HepG2 (cell line): ENCODE data around the gene CYP2U1. TPM values are rescaled to one million over a fixed set of nuclear protein-coding genes. Genes with fewer than 3 reads are reported as not detected.
"Not testable (repeated sequence)": the region's sequence is repeated elsewhere in the genome, so short reads cannot be mapped to it uniquely, and the experiment has no call there.

Experiments
- ATAC-seq: fragments of 200-7000 bp; cut with Tn5 transposase; 3 replicates; pipeline ENCODE4 v1.9.1; 2020; ENCODE audit warnings: mild to moderate bottlenecking, moderate library complexity
- BruUV-seq: library from RNA; stranded (reverse); fragments of 400-500 nt; replicated peaks from 2 replicates; lab custom pipeline; 2021; lab: Mats Ljungman, UMichigan
- CTCF ChIA-PET: fragments of 300-600 bp; formaldehyde crosslinking; extraction: SDS; loops from one replicate; lab custom pipeline; 2021; ENCODE audit warnings: low total read pairs, inconsistent platforms, low intra/inter-chr PET ratio; lab: Yijun Ruan, JAX
- POLR2A ChIA-PET: fragments of 350-600 bp; sonication (Branson Sonifier 250); formaldehyde crosslinking; loops from one replicate; lab custom pipeline; 2020; ENCODE audit warnings: antibody characterized with exemption, inconsistent platforms; lab: Yijun Ruan, JAX
- DNase-seq: peaks from one replicate; pipeline ENCODE4 v3.0.0-alpha.2; 2015; ENCODE audit warnings: low spot score
- FAIRE-seq: peaks from 3 replicates; lab custom pipeline; 2011; peaks lifted over from hg19 to GRCh38; lab: Jason Lieb, UNC
- H2AFZ ChIP-seq: one replicate; pipeline ENCODE4 v1.6.1; 2011; ENCODE audit warnings: low read length, inconsistent platforms
- H3K27ac ChIP-seq: fragments of 300-600 bp; 3 replicates; pipeline ENCODE4 v1.8.0; 2011; ENCODE audit warnings: mixed run types, mild to moderate bottlenecking, mixed read lengths, low read length, inconsistent platforms; ENCODE audit not compliant: insufficient read depth; ENCODE audit errors: extremely low read length
- H3K27me3 ChIP-seq, 2 experiments: fragments of 200-600 bp in 1 of 2; 2 replicates in 1 of 2; 3 replicates in 1 of 2; pipeline versions ENCODE4 v1.6.0 to v1.8.0; 2011; ENCODE audit warnings: low read length in 2 of 2, mild to moderate bottlenecking in 2 of 2, moderate library complexity in 2 of 2, inconsistent platforms in 1 of 2; ENCODE audit not compliant: insufficient read depth in 2 of 2, control insufficient read depth in 1 of 2
- H3K36me3 ChIP-seq, 2 experiments: fragments of 200-600 bp in 1 of 2; replicated peaks in 1 of 2; 2 replicates in 1 of 2; 3 replicates in 1 of 2; pipeline versions ENCODE4 v1.5.1 to v1.8.0; 2011; ENCODE audit warnings: low read length in 2 of 2, inconsistent platforms in 1 of 2; ENCODE audit not compliant: insufficient read depth in 2 of 2, control insufficient read depth in 1 of 2
- H3K4me1 ChIP-seq: 2 replicates; pipeline ENCODE4 v1.5.1; 2012; ENCODE audit warnings: low read length, inconsistent platforms; ENCODE audit not compliant: insufficient read depth
- H3K4me2 ChIP-seq: 2 replicates; pipeline ENCODE4 v1.6.0; 2011; ENCODE audit warnings: low read depth, low read length, inconsistent platforms
- H3K4me3 ChIP-seq, 3 experiments: fragments of 200-600 bp in 1 of 3; sonication (generic), shearing (Covaris generic) in 1 of 3; replicated peaks in 1 of 3; 2 replicates each; pipeline ENCODE4 v1.5.1; 2011 to 2016; ENCODE audit warnings: low read length in 3 of 3, inconsistent platforms in 2 of 3, low read depth in 2 of 3, mild to moderate bottlenecking in 2 of 3, control low read depth in 1 of 3, mixed read lengths in 1 of 3; ENCODE audit not compliant: insufficient read depth in 1 of 3
- H3K79me2 ChIP-seq: one replicate; pipeline ENCODE4 v1.6.1; 2011; ENCODE audit warnings: low read length, inconsistent platforms; ENCODE audit not compliant: insufficient read depth
- H3K9ac ChIP-seq: 2 replicates; pipeline ENCODE4 v1.6.0; 2011; ENCODE audit warnings: mild to moderate bottlenecking, low read depth, low read length, inconsistent platforms; ENCODE audit not compliant: insufficient read depth
- H3K9me3 ChIP-seq: 2 replicates; pipeline ENCODE4 v1.5.1; 2012; ENCODE audit warnings: mild to moderate bottlenecking, low read length
- H4K20me1 ChIP-seq: 2 replicates; pipeline ENCODE4 v1.6.0; 2011; ENCODE audit warnings: inconsistent platforms, mild to moderate bottlenecking, low read length, moderate library complexity; ENCODE audit not compliant: insufficient read depth
- FOXK1 ChIP-seq: sonication (generic); formaldehyde crosslinking; IDR thresholded peaks from 2 replicates; pipeline ENCODE4 v1.4.0; 2020; ENCODE audit warnings: low read depth, missing genetic modification reagents, borderline replicate concordance
- HNF4G ChIP-seq, 2 experiments: sonication (generic) in 1 of 2; formaldehyde crosslinking in 1 of 2; IDR thresholded peaks; 2 replicates each; pipeline versions ENCODE4 v1.4.0 to v1.6.1; 2011 to 2020; ENCODE audit warnings: borderline replicate concordance in 2 of 2, low read depth in 2 of 2, mild to moderate bottlenecking in 2 of 2, low read length in 1 of 2, missing genetic modification reagents in 1 of 2, moderate library complexity in 1 of 2
- PTBP1 ChIP-seq: fragments of 200-400 bp; formaldehyde crosslinking; IDR thresholded peaks from 2 replicates; pipeline ENCODE4 v1.6.1; 2018; ENCODE audit warnings: low read length, low read depth; ENCODE audit not compliant: poor library complexity, severe bottlenecking
- WGBS: methylation state at CpG from one replicate; pipeline ENCODE4 v1.1.6; 2017; ENCODE audit warnings: low lambda C conversion rate; 5-methylcytosine and 5-hydroxymethylcytosine counted together
- in situ Hi-C: cut with HindIII; loops from 2 replicates; pipeline ENCODE4 v1.10.0; 2017; ENCODE audit warnings: low pct_unique_long_range_greater_than_20kb; ENCODE audit not compliant: extremely low pct_ligation_motif_present
- intact Hi-C: fragments of 100-400 bp; cut with micrococcal nuclease; formaldehyde crosslinking; loops from one replicate; pipeline ENCODE4 v1.10.0; 2022; ENCODE audit not compliant: unreplicated experiment
- polyA plus RNA-seq, 8 experiments: library from polyadenylated mRNA; depleted of rRNA in 3 of 8; stranded (reverse) in 7 of 8; unstranded in 1 of 8; fragments of >200 nt; fragmentation: Illumina TruSeq in 4 of 8; extraction: Trizol in 4 of 8; gene quantifications; 2 replicates each; pipeline versions ENCODE4 v1.2.1 to v1.2.3, GENCODE V29; 2011 to 2016; ENCODE audit warnings: low read depth in 4 of 8, missing spikeins in 1 of 8, mixed read lengths in 1 of 8; ENCODE audit not compliant: insufficient read depth in 1 of 8
- total RNA-seq, 5 experiments: library from RNA; depleted of rRNA; stranded (reverse); fragments of >200 nt; fragmentation: Illumina TruSeq; extraction: Trizol; gene quantifications; 2 replicates each; pipeline ENCODE4 v1.2.3, GENCODE V29; 2016; ENCODE audit warnings: low read depth in 1 of 5
- TF ChIP-seq, protein P1 (sequence below): sonication (generic); formaldehyde crosslinking; IDR thresholded peaks from 2 replicates; pipeline ENCODE4 v1.5.1; 2020; ENCODE audit warnings: missing genetic modification reagents, mild to moderate bottlenecking, borderline replicate concordance
- TF ChIP-seq, protein P2 (sequence below): fragments of 450-650 bp; IDR thresholded peaks from 2 replicates; pipeline ENCODE4 v1.6.1; 2016

The CYP2U1 gene
- total and polyA plus RNA-seq, 2 of the 13 experiments (the other 11 are each of a cell fraction or from before 2014, with no cell fraction given) = 1.4 to 3.4 TPM

DNA sequence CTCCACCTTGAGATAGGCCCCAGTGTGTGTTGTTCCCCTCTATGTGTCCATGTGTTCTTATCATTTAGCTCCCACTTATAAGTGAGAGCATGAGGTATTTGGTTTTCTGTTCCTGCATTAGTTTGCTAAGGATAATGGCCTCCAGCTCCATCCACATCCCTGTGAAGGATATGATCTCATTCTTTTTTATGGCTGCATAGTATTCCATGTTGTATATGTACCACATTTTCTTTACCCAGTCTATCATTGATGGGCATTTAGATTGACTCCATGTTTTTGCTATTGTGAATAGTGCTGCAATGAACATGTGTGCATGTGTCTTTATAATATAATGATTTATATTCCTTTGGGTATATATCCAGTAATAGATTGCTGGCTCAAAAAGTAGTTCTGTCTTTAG is 36.2 kb downstream of the CYP2U1 start:
- H3K4me1 ChIP-seq, H3K27ac ChIP-seq, H3K79me2 ChIP-seq, H3K9ac ChIP-seq, in situ Hi-C loops, POLR2A ChIA-PET, H4K20me1 ChIP-seq, H3K9me3 ChIP-seq, H3K4me2 ChIP-seq, intact Hi-C loops, H3K36me3 ChIP-seq, H3K27me3 ChIP-seq, CTCF ChIA-PET, DNase-seq, BruUV-seq, H2AFZ ChIP-seq, H3K4me3 ChIP-seq, ATAC-seq, FAIRE-seq: not testable (repeated sequence)

DNA sequence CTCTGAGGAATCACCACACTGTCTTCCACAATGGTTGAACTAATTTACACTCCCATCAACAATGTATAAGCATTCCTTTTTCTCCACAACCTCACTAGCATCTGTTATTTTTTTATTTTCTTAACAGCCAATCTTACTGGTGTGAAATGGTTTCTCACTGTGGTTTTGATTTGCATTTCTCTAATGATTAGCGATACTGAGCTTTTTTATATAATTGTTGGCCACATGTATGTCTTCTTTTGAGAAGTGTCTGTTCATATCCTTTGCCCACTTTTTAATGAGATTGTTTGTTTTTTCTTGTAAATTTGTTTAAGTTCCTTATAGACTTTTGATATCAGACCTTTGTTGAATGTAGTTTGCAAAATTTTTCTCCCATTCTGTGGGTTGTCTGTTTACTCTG is 36.6 kb downstream of the CYP2U1 start:
- DNase-seq, POLR2A ChIA-PET, H2AFZ ChIP-seq, BruUV-seq, H3K9ac ChIP-seq, in situ Hi-C loops, CTCF ChIA-PET, H4K20me1 ChIP-seq, H3K4me3 ChIP-seq, H3K4me2 ChIP-seq, H3K9me3 ChIP-seq, H3K36me3 ChIP-seq, intact Hi-C loops, ATAC-seq, H3K4me1 ChIP-seq, H3K27ac ChIP-seq, H3K27me3 ChIP-seq, H3K79me2 ChIP-seq, FAIRE-seq: not testable (repeated sequence)
- 92% methylated on average over 1 of the region's 1 CpG for WGBS

DNA sequence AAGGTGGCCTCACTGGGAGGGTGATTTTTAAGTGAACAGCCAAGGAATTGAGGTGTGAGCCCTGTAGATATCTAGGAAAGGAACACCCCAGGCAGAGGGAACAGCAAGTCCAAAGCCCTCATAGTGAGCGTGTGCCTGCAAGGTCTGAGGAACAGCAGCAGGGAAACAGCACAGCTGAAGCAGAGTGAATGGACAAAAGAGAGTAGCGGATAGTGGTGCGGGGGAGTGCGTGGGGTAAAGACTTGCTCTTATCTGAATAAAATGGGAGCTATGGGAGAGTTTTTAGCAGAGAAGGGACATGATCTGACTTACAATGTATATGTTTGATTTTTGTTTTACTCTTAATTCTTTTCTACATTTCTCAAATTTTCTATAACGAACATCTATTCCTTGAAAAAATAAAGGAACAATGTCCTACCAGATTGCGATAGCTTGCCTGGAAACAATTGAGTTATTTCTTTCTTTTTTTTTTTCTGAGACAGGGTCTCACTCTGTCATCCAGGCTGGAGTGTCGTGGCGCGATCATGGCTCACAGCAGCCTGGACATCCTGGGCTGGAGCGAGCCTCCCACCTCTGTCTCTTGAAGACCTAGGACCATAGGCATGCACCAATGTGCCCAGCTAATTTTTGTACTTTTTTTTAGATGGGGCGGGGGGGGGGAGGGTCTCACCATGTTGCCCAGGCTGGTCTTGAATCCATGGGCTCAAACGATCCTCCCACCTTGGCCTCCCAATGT is 38.9 kb downstream of the CYP2U1 start:
- in situ Hi-C loops = no loop called here
- Histone ChIP-seq H3K36me3 (no peaks in the 10 kb centered on the region), H4K20me1 (no peaks in the 10 kb centered on the region), H3K79me2 (no peaks in the 10 kb centered on the region), H3K27ac (no peak overlapping the region), H3K9ac (no peak overlapping the region), H3K27me3 (no peaks in the 10 kb centered on the region), H3K9me3 (peaks cover 5% of the 10 kb centered on the region; the same call in 1 of the 2 replicates), H3K4me1 (no peaks in the 10 kb centered on the region), H2AFZ (no peak overlapping the region), H3K4me3 (no peak overlapping the region), H3K4me2 (no peak overlapping the region)
- FAIRE-seq (no peak), DNase-seq (no peak), ATAC-seq (no peak)
- 92% methylated on average over 12 of the region's 12 CpGs for WGBS
- intact Hi-C loops = no loop called here
- BruUV-seq = no TSS peak
- POLR2A ChIA-PET = no interaction called here
- CTCF ChIA-PET = no interaction called here
- TF ChIP-seq FOXK1 = no peak
- TF ChIP-seq, protein P1, sequence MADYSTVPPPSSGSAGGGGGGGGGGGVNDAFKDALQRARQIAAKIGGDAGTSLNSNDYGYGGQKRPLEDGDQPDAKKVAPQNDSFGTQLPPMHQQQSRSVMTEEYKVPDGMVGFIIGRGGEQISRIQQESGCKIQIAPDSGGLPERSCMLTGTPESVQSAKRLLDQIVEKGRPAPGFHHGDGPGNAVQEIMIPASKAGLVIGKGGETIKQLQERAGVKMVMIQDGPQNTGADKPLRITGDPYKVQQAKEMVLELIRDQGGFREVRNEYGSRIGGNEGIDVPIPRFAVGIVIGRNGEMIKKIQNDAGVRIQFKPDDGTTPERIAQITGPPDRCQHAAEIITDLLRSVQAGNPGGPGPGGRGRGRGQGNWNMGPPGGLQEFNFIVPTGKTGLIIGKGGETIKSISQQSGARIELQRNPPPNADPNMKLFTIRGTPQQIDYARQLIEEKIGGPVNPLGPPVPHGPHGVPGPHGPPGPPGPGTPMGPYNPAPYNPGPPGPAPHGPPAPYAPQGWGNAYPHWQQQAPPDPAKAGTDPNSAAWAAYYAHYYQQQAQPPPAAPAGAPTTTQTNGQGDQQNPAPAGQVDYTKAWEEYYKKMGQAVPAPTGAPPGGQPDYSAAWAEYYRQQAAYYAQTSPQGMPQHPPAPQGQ = no peak
- TF ChIP-seq, protein P2, sequence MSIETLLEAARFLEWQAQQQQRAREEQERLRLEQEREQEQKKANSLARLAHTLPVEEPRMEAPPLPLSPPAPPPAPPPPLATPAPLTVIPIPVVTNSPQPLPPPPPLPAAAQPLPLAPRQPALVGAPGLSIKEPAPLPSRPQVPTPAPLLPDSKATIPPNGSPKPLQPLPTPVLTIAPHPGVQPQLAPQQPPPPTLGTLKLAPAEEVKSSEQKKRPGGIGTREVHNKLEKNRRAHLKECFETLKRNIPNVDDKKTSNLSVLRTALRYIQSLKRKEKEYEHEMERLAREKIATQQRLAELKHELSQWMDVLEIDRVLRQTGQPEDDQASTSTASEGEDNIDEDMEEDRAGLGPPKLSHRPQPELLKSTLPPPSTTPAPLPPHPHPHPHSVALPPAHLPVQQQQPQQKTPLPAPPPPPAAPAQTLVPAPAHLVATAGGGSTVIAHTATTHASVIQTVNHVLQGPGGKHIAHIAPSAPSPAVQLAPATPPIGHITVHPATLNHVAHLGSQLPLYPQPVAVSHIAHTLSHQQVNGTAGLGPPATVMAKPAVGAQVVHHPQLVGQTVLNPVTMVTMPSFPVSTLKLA = no peak
- no peak for TF ChIP-seq PTBP1
- TF ChIP-seq HNF4G (IDR thresholded peaks at IDR 0.05; ENCODE audit: borderline replicate concordance, low read depth, low read length) = no peak
- TF ChIP-seq HNF4G (CRISPR knock-in tag; IDR thresholded peaks at IDR 0.05; ENCODE audit: borderline replicate concordance, low read depth) = no peak
